Measurements from ENCODE around the gene CHN2. TPM values are rescaled to one million over a fixed set of nuclear protein-coding genes. Genes with fewer than 3 reads are reported as not detected.
A peak's percentile ranks its signal among the peaks of the same experiment; 100 is the strongest.
"Not testable (repeated sequence)": the region's sequence is repeated elsewhere in the genome, so short reads cannot be mapped to it uniquely, and the experiment has no call there.

CHN2 gene
- total RNA-seq, 2 donors from 2014 or later = 30.0 to 32.9 TPM

DNA sequence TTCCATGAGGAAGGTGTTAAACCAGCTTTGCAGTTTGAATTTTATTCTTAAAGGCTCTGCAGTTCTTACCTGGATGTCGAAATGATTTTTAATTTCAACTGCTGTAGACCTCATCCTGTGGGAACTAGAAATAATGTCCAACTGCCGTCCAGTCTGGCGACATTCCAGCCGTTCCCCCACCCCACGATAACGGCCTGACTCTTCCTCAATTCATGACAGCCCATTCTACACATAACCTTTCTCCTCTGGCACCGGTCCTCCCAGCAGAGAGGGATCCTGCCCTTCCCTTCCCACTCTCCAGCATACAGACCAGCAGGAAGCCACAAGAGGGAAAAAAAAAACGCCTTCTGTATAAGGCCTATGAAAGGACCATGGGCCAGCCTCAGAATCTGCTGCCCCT, 317.3 kb downstream of the CHN2 start:
- no peak for DNase-seq
- ATAC-seq = peak; percentile 48
- intact Hi-C loops (cut with DNase I, micrococcal nuclease) = no loop called here

DNA sequence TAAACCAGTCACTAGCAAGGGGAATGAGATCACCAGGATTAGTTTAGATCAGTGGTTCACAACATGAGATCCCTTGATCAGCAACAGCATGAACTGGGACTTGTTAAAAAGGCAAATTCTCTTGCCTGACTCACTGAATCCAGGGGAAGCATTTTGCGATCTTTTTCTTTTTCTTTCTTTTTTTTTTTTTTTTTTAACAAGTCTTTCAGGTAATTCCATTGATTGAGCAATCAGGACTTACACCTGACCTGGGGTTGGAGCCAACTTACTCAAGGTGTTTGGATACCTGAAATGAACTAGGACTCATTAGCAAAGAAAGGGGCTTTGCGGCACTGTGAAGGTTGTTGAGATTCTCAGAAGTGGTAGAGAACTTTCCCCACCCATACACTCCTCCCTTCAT, 321.9 kb downstream of the CHN2 start:
- DNase-seq = no peak
- intact Hi-C loops (cut with DNase I, micrococcal nuclease) = no loop called here
- peak; percentile 25 for ATAC-seq

DNA sequence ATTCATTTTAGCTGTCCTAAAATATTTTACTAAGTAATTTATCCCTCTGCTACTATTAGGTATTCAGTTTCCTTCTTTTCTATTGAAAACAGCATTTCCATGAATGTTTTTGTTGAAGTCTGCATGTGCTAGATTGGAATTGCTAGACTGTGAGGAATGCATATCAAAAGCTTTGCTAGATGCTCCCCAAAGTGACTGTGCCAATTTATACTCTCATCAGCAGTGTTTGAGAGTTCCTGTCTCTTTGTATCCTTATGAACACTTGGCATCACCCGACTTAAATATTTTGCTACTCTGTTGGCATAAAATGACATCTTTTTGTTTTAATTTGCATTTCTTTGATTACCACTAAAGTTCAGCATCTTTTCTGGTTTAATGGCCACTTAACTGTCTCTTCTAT, 324.0 kb downstream of the CHN2 start:
- DNase-seq (no peak), ATAC-seq (no peak)
- intact Hi-C loops (cut with DNase I, micrococcal nuclease) = no loop called here

DNA sequence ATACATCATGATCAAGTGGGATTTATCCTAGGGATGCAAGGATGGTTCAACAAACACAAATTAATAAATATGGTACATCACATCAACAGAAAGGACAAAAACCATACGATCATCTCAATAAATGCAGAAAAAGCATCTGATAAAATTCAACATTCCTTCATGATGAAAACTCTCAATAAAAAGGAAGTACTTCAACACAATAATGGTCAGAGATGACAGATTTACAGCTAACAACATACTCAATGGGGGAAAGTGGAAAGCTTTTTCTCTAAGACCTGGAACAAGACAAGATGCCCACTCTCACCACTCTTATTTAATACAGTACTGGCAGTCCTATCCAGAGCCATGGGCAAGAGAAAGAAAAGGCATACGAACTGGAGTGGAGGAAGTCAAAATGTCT, 329.2 kb downstream of the CHN2 start:
- DNase-seq (no peak), ATAC-seq (no peak)
- intact Hi-C loops (cut with DNase I, micrococcal nuclease) = no loop called here

DNA sequence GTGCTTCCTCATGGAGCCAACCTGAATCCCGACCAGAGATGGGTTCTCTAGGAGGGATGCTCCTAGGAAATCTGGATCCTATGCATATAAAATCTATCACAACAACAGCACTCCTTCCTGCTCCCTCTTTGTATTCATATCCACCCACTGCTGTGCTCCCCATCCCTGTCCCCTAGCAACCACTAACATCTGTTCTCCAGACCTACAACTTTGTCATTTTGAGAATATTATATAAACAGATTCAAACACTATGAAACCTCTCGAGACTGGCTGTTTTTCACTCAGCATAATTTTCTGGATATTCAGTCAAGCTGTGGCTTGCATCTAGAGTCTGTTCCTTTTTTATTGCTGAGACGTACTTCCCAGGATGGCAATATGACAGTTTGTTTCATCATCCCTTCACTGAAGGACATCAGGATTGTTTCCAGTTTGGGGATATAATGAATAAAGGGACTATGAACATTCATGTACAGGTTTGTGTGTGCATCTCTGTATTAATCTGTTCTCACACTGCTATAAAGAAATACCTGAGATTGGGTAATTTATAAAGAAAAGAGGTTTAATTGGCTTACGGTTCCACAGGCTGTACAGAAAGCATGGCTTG, 333.0 kb downstream of the CHN2 start:
- ATAC-seq (no peak), DNase-seq (no peak)
- intact Hi-C loops (cut with DNase I, micrococcal nuclease) = no loop called here

DNA sequence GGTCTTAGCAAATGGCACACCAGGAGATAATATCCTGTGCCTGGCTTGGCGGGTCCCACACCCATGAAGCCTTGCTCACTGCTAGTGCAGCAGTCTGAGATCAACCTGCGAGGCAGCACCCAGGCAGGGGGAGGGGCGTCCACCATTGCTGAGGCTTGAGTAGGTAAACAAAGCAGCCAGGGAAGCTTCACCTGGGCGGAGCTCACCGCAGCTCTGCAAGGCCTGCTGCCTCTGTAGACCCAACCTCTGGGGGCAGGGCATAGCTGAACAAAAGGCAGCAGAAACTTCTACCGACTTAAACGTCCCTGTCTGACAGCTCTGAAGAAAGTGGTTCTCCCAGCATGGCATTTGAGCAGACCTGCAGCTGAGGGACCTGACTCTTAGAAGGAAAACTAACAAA, 334.0 kb downstream of the CHN2 start:
- intact Hi-C loops (cut with DNase I, micrococcal nuclease); ATAC-seq; DNase-seq: not testable (repeated sequence)

Other genes with a start within 250 kb of the CHN2 start
- 1 to 10 TPM in 1 of 2 donors, under 1 TPM in 1; 0.52 to 2.0 TPM for gene TRIL, start 236.4 kb upstream of the CHN2 start, total RNA-seq
- 10 to 100 TPM in 1 of 2 donors, 1 to 10 TPM in 1; 4.7 to 18.4 TPM for gene CPVL, start 48.2 kb upstream of the CHN2 start, total RNA-seq

Data from left colon (tissue), 2 donors.